ENCODE measurements around the gene TUBGCP6.
A peak's percentile ranks its signal among the peaks of the same experiment; 100 is the strongest.

TUBGCP6 gene

GRCh38 chr22:50269573-50269969 is 24.7 kb upstream of the TUBGCP6 start:
- no peaks in the 10 kb centered on the region for H3K9me3 ChIP-seq (replicated peaks; ENCODE audit: low read length)
- H3K4me1 ChIP-seq (ENCODE audit: control insufficient read depth, insufficient read depth, low read length) = peaks cover 25% of the 10 kb centered on the region
- H3K4me3 ChIP-seq (ENCODE audit: low read length) = peak overlapping the region; percentile 67
- H3K9ac ChIP-seq (ENCODE audit: low read depth, low read length) = no peak overlapping the region
- peak overlapping the region; percentile 96 for H3K4me2 ChIP-seq (ENCODE audit: low read length)
- H3K36me3 ChIP-seq (ENCODE audit: insufficient read depth, low read length) = peaks cover 10% of the 10 kb centered on the region
- no peaks in the 10 kb centered on the region for H3K27me3 ChIP-seq (ENCODE audit: control insufficient read depth, insufficient read depth, low read length)

- Histone ChIP-seq H3K36me3 (ENCODE audit: insufficient read depth, low read length) (peaks cover 4% of the 10 kb centered on the region), H3K27me3 (ENCODE audit: control insufficient read depth, insufficient read depth, low read length) (no peaks in the 10 kb centered on the region), H3K4me2 (ENCODE audit: low read length) (no peak overlapping the region), H3K4me1 (ENCODE audit: control insufficient read depth, insufficient read depth, low read length) (peaks cover 25% of the 10 kb centered on the region), H3K9me3 (replicated peaks; ENCODE audit: low read length) (no peaks in the 10 kb centered on the region), H3K4me3 (ENCODE audit: low read length) (no peak overlapping the region), H3K9ac (ENCODE audit: low read depth, low read length) (no peak overlapping the region)
Measured at GRCh38 chr22:50268655-50269113, 23.9 kb upstream of the TUBGCP6 start.

GRCh38 chr22:50267591-50268390 is 23.0 kb upstream of the TUBGCP6 start:
- peak overlapping the region; percentile 79 for H3K4me2 ChIP-seq (ENCODE audit: low read length)
- peaks cover 3% of the 10 kb centered on the region for H3K36me3 ChIP-seq (ENCODE audit: insufficient read depth, low read length)
- no peaks in the 10 kb centered on the region for H3K27me3 ChIP-seq (ENCODE audit: control insufficient read depth, insufficient read depth, low read length)
- H3K4me3 ChIP-seq (ENCODE audit: low read length) = peak overlapping the region; percentile 61
- H3K9me3 ChIP-seq (replicated peaks; ENCODE audit: low read length) = no peaks in the 10 kb centered on the region
- peaks cover 29% of the 10 kb centered on the region for H3K4me1 ChIP-seq (ENCODE audit: control insufficient read depth, insufficient read depth, low read length)
- no peak overlapping the region for H3K9ac ChIP-seq (ENCODE audit: low read depth, low read length)

DNA sequence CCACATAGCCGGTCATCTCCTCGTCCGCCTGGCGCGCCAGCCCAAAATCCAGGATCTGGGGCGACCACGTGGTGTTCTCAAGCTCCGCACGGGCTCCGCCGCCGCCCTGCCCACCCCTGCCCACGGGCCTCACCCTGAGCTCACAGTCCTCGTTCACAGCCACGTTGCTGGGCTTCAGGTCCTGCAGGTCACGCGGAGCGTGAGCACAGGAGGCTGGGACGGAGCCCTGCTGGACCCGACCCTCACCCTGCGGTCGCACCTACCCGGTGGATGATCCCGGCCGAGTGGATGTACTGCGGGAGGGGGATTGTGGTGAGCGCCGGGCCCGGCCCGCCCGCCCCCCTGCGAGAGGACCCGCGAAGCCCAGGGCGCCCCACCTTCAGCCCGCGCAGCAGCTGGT is 22.2 kb upstream of the TUBGCP6 start:
- Histone ChIP-seq H3K36me3 (ENCODE audit: insufficient read depth, low read length) (no peaks in the 10 kb centered on the region), H3K27me3 (ENCODE audit: control insufficient read depth, insufficient read depth, low read length) (no peaks in the 10 kb centered on the region), H3K9me3 (replicated peaks; ENCODE audit: low read length) (no peaks in the 10 kb centered on the region), H3K4me2 (ENCODE audit: low read length) (peak overlapping the region; percentile 79), H3K4me1 (ENCODE audit: control insufficient read depth, insufficient read depth, low read length) (peaks cover 37% of the 10 kb centered on the region), H3K9ac (ENCODE audit: low read depth, low read length) (no peak overlapping the region), H3K4me3 (ENCODE audit: low read length) (peak overlapping the region; percentile 24)

- H3K36me3 ChIP-seq (ENCODE audit: insufficient read depth, low read length) = no peaks in the 10 kb centered on the region
- H3K4me2 ChIP-seq (ENCODE audit: low read length) = no peak overlapping the region
- peaks cover 33% of the 10 kb centered on the region for H3K4me1 ChIP-seq (ENCODE audit: control insufficient read depth, insufficient read depth, low read length)
- no peak overlapping the region for H3K9ac ChIP-seq (ENCODE audit: low read depth, low read length)
- no peak overlapping the region for H3K4me3 ChIP-seq (ENCODE audit: low read length)
- H3K9me3 ChIP-seq (replicated peaks; ENCODE audit: low read length) = no peaks in the 10 kb centered on the region
- no peaks in the 10 kb centered on the region for H3K27me3 ChIP-seq (ENCODE audit: control insufficient read depth, insufficient read depth, low read length)
Measured at GRCh38 chr22:50264946-50265669, 20.3 kb upstream of the TUBGCP6 start.

DNA sequence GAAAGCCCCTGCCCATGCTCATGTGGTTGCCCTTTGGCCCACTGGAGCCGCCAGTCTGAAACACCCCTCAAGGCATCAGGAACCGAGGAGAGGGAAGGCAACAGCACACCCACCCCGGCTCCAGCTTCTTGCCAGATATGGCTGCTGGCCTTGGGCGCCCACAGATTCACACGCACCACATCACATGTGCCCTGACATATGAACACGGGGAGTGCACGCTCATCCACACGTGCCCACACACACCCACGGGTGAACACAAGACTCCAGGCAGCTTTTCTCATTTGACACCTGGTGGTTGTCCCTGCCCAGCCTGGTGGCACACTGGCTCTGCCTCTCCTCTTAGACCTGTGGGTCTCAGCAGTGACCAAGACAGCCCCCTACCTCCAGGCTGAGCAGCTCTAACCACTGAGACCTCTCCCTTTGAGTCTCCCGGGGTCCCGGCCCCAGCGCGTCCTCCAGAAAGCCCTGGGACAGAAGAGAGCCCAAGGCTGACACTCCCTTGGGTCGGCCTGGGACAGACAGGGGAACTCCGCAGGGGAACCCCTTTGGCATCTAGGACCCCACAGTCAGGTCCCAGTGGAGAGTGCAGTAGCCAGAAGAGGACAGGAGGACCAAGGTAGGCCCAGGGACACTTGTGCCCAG is 19.4 kb upstream of the TUBGCP6 start:
- no peaks in the 10 kb centered on the region for H3K27me3 ChIP-seq (ENCODE audit: control insufficient read depth, insufficient read depth, low read length)
- H3K9ac ChIP-seq (ENCODE audit: low read depth, low read length) = no peak overlapping the region
- H3K4me3 ChIP-seq (ENCODE audit: low read length) = no peak overlapping the region
- no peaks in the 10 kb centered on the region for H3K9me3 ChIP-seq (replicated peaks; ENCODE audit: low read length)
- H3K4me1 ChIP-seq (ENCODE audit: control insufficient read depth, insufficient read depth, low read length) = peaks cover 38% of the 10 kb centered on the region
- H3K36me3 ChIP-seq (ENCODE audit: insufficient read depth, low read length) = no peaks in the 10 kb centered on the region
- H3K4me2 ChIP-seq (ENCODE audit: low read length) = no peak overlapping the region

- Histone ChIP-seq H3K9ac (ENCODE audit: low read depth, low read length) (no peak overlapping the region), H3K4me1 (ENCODE audit: control insufficient read depth, insufficient read depth, low read length) (peaks cover 43% of the 10 kb centered on the region), H3K4me3 (ENCODE audit: low read length) (no peak overlapping the region), H3K27me3 (ENCODE audit: control insufficient read depth, insufficient read depth, low read length) (no peaks in the 10 kb centered on the region), H3K4me2 (ENCODE audit: low read length) (no peak overlapping the region), H3K9me3 (replicated peaks; ENCODE audit: low read length) (no peaks in the 10 kb centered on the region), H3K36me3 (ENCODE audit: insufficient read depth, low read length) (no peaks in the 10 kb centered on the region)
Measured at GRCh38 chr22:50262973-50263617, 18.3 kb upstream of the TUBGCP6 start.

GRCh38 chr22:50262460-50262911 is 17.7 kb upstream of the TUBGCP6 start:
- no peak overlapping the region for H3K4me2 ChIP-seq (ENCODE audit: low read length)
- H3K9me3 ChIP-seq (replicated peaks; ENCODE audit: low read length) = no peaks in the 10 kb centered on the region
- H3K4me1 ChIP-seq (ENCODE audit: control insufficient read depth, insufficient read depth, low read length) = peaks cover 38% of the 10 kb centered on the region
- peaks cover 3% of the 10 kb centered on the region for H3K36me3 ChIP-seq (ENCODE audit: insufficient read depth, low read length)
- H3K27me3 ChIP-seq (ENCODE audit: control insufficient read depth, insufficient read depth, low read length) = no peaks in the 10 kb centered on the region
- H3K4me3 ChIP-seq (ENCODE audit: low read length) = no peak overlapping the region
- no peak overlapping the region for H3K9ac ChIP-seq (ENCODE audit: low read depth, low read length)

DNA sequence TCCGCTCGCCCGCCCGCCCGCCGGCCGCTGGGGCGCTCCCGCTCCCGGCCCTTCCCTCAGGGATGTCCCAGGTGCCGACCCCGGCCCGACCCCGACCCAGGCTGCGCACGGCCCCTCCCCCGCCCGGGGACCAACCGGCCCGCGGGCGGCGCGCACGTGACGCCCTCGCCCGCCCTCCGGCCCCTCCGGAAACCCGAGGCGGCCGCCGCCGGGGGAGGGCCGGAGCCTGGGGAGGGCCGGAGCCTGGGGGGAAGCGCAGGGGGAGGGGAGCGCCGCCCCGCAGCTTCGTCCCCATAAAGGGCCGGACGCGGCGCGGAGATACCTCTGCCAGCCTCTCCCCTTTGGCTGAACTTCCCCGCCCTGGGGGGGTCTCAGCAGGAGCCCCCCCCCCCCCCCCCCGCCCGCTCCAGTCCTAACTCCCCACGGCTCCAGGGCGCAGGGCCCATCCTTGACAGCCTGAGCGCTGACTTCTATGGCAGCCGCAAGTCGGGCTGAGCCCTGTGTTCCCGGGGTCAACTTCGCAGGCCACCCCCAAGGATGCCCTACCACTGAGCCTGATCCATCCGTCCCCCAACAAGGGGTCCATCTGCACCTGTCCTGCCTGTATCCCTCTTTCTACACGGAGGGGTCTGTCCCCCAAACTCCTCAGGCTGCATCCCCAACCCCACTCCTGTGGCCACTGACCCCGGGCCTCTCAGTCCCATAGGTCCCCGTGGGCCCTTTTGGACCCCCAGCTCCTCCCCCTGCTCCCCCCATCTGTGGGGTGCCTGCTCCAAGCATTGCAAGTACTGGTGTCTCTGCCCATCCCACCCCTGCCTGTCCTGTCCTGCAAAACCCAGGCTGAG is 17.0 kb upstream of the TUBGCP6 start, which contains the start of gene MAPK12:
TSS of gene MAPK12 (minus strand) at position 69 of the 845 bp plus-strand sequence. CDS start 174 bp downstream, outside the sequence.
- no peaks in the 10 kb centered on the region for H3K9me3 ChIP-seq (replicated peaks; ENCODE audit: low read length)
- peaks cover 34% of the 10 kb centered on the region for H3K4me1 ChIP-seq (ENCODE audit: control insufficient read depth, insufficient read depth, low read length)
- H3K36me3 ChIP-seq (ENCODE audit: insufficient read depth, low read length) = peaks cover 3% of the 10 kb centered on the region
- H3K4me2 ChIP-seq (ENCODE audit: low read length) = peak within 1 kb of the TSS; percentile 94
- peak within 1 kb of the TSS; percentile 78 for H3K4me3 ChIP-seq (ENCODE audit: low read length)
- H3K9ac ChIP-seq (ENCODE audit: low read depth, low read length) = peak within 1 kb of the TSS; percentile 84
- no peaks in the 10 kb centered on the region for H3K27me3 ChIP-seq (ENCODE audit: control insufficient read depth, insufficient read depth, low read length)

- Histone ChIP-seq H3K4me3 (ENCODE audit: low read length) (peak overlapping the region; percentile 78), H3K9ac (ENCODE audit: low read depth, low read length) (peak overlapping the region; percentile 84)
Measured at GRCh38 chr22:50260801-50261614, 16.2 kb upstream of the TUBGCP6 start.

More at GRCh38 chr22:50260801-50261614, 16.2 kb upstream of the TUBGCP6 start:
- Histone ChIP-seq H3K36me3 (ENCODE audit: insufficient read depth, low read length) (peaks cover 7% of the 10 kb centered on the region), H3K4me1 (ENCODE audit: control insufficient read depth, insufficient read depth, low read length) (peaks cover 34% of the 10 kb centered on the region), H3K9me3 (replicated peaks; ENCODE audit: low read length) (no peaks in the 10 kb centered on the region), H3K4me2 (ENCODE audit: low read length) (peak overlapping the region; percentile 94), H3K27me3 (ENCODE audit: control insufficient read depth, insufficient read depth, low read length) (no peaks in the 10 kb centered on the region)
